Cardiac muscle cell (in vitro differentiated cells and primary cell): Measurements from ENCODE around the gene CACNA1E. TPM values are rescaled to one million over a fixed set of nuclear protein-coding genes. Genes with fewer than 3 reads are reported as not detected.

Experiments
- DNase-seq, 2 donors: peaks; one replicate each; pipeline versions ENCODE4 v3.0.0 to v3.0.0-alpha.2; 2010 to 2017; ENCODE audit warnings: low read depth in 1 of 2, low spot score in 1 of 2
- H3K27ac ChIP-seq: fragments of 200-600 bp; sonication (generic); 2 replicates; pipeline ENCODE4 v1.5.1; 2016
- H3K27me3 ChIP-seq: fragments of 200-600 bp; sonication (generic); 2 replicates; pipeline ENCODE4 v1.6.0; 2016; ENCODE audit warnings: control low read depth
- H3K36me3 ChIP-seq: fragments of 200-600 bp; sonication (generic); 2 replicates; pipeline ENCODE4 v1.5.1; 2016; ENCODE audit warnings: control low read depth
- H3K4me1 ChIP-seq: fragments of 200-600 bp; sonication (generic); 2 replicates; pipeline ENCODE4 v1.8.1; 2017; ENCODE audit warnings: low read depth, mild to moderate bottlenecking, mixed run types
- H3K4me3 ChIP-seq: fragments of 200-600 bp; sonication (generic); 2 replicates; pipeline ENCODE4 v1.5.1; 2016; ENCODE audit warnings: mild to moderate bottlenecking
- H3K9me3 ChIP-seq: fragments of 200-600 bp; sonication (generic); 2 replicates; pipeline ENCODE4 v1.5.1; 2017; ENCODE audit warnings: low read depth, mild to moderate bottlenecking, control low read depth
- polyA plus RNA-seq: library from polyadenylated mRNA; unstranded; fragments of >200 nt; fragmentation: Nextera tagmentation; extraction: Ambion mirVana; gene quantifications from 2 replicates; pipeline ENCODE4 v1.2.1, GENCODE V29; 2016
- total RNA-seq: library from RNA; depleted of rRNA; stranded (reverse); fragments of >200 nt; gene quantifications from 2 replicates; pipeline ENCODE4 v1.2.3, GENCODE V29; 2016
- TF ChIP-seq, protein P1 (sequence below): IDR thresholded peaks from 2 replicates; pipeline ENCODE4 v1.5.1; 2012; ENCODE audit warnings: low read depth, mild to moderate bottlenecking, low read length

The CACNA1E gene
- total and polyA plus RNA-seq, 2 experiments from 2014 or later: 0.36 TPM; not detected in 1

DNA sequence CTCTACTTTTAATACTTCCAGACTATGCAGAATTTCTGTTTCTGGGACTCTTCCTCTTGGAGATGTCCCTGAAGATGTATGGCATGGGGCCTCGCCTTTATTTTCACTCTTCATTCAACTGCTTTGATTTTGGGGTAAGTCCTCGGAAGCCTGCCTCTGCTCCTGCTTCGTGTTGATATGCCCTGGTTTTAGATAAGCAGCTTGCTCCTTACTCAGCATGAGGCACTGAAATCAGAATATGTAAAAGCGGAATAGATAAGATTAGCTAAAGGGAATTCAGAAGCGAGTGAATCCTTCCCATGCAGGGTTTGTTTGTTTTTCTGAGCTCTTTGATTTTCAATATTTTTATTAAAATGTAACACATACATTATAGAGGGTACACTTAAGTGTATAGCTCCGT, 234.7 kb downstream of the CACNA1E start:
- H3K27me3 ChIP-seq: no peaks in the 10 kb centered on the region
- no peak for DNase-seq
- H3K27ac ChIP-seq: no peak overlapping the region
- TF ChIP-seq, protein P1, sequence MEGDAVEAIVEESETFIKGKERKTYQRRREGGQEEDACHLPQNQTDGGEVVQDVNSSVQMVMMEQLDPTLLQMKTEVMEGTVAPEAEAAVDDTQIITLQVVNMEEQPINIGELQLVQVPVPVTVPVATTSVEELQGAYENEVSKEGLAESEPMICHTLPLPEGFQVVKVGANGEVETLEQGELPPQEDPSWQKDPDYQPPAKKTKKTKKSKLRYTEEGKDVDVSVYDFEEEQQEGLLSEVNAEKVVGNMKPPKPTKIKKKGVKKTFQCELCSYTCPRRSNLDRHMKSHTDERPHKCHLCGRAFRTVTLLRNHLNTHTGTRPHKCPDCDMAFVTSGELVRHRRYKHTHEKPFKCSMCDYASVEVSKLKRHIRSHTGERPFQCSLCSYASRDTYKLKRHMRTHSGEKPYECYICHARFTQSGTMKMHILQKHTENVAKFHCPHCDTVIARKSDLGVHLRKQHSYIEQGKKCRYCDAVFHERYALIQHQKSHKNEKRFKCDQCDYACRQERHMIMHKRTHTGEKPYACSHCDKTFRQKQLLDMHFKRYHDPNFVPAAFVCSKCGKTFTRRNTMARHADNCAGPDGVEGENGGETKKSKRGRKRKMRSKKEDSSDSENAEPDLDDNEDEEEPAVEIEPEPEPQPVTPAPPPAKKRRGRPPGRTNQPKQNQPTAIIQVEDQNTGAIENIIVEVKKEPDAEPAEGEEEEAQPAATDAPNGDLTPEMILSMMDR: no peak
- peaks cover 6% of the 10 kb centered on the region for H3K4me1 ChIP-seq
- H3K4me3 ChIP-seq: no peak overlapping the region
- H3K9me3 ChIP-seq: no peaks in the 10 kb centered on the region
- no peaks in the 10 kb centered on the region for H3K36me3 ChIP-seq

- H3K9me3 ChIP-seq: no peaks in the 10 kb centered on the region
- TF ChIP-seq, protein P1: no peak
- H3K27me3 ChIP-seq: no peaks in the 10 kb centered on the region
- H3K4me1 ChIP-seq: no peaks in the 10 kb centered on the region
- no peaks in the 10 kb centered on the region for H3K36me3 ChIP-seq
- DNase-seq: no peak
- no peak overlapping the region for H3K4me3 ChIP-seq
- no peak overlapping the region for H3K27ac ChIP-seq
Observed at GRCh38 chr1:181726320-181727012, 243.1 kb downstream of the CACNA1E start.

- TF ChIP-seq, protein P1: no peak
- peaks cover 1% of the 10 kb centered on the region for H3K27me3 ChIP-seq
- H3K4me3 ChIP-seq: no peak overlapping the region
- H3K4me1 ChIP-seq: no peaks in the 10 kb centered on the region
- H3K27ac ChIP-seq: no peak overlapping the region
- H3K9me3 ChIP-seq: no peaks in the 10 kb centered on the region
- DNase-seq: no peak
- H3K36me3 ChIP-seq: no peaks in the 10 kb centered on the region
Observed at GRCh38 chr1:181730606-181731005, 247.3 kb downstream of the CACNA1E start.

DNA sequence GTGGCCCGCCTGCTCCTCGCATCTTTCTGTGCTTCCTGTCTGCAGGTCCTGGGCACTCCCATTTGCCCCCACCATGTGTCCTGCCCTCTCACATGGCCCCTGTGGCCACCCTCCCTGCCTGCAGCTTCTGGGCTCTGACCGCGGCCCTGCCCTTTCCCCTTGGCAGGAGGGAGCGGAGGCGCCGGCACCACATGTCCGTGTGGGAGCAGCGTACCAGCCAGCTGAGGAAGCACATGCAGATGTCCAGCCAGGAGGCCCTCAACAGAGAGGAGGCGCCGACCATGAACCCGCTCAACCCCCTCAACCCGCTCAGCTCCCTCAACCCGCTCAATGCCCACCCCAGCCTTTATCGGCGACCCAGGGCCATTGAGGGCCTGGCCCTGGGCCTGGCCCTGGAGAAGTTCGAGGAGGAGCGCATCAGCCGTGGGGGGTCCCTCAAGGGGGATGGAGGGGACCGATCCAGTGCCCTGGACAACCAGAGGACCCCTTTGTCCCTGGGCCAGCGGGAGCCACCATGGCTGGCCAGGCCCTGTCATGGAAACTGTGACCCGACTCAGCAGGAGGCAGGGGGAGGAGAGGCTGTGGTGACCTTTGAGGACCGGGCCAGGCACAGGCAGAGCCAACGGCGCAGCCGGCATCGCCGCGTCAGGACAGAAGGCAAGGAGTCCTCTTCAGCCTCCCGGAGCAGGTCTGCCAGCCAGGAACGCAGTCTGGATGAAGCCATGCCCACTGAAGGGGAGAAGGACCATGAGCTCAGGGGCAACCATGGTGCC, 249.1 kb downstream of the CACNA1E start:
- H3K27ac ChIP-seq: no peak overlapping the region
- no peak overlapping the region for H3K4me3 ChIP-seq
- no peaks in the 10 kb centered on the region for H3K36me3 ChIP-seq
- no peaks in the 10 kb centered on the region for H3K4me1 ChIP-seq
- peaks cover 5% of the 10 kb centered on the region for H3K27me3 ChIP-seq
- no peaks in the 10 kb centered on the region for H3K9me3 ChIP-seq
- TF ChIP-seq, protein P1: no peak
- no peak for DNase-seq

DNA sequence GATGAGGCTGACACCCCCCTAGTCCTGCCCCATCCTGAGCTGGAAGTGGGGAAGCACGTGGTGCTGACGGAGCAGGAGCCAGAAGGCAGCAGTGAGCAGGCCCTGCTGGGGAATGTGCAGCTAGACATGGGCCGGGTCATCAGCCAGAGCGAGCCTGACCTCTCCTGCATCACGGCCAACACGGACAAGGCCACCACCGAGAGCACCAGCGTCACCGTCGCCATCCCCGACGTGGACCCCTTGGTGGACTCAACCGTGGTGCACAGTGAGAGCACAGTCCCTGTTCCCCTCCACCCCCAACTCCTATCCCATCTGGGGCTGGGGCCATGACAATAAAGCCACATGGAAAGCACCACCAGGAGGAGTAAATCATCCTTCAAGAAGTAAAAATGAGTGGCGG, 250.2 kb downstream of the CACNA1E start:
- H3K27ac ChIP-seq: no peak overlapping the region
- H3K9me3 ChIP-seq: no peaks in the 10 kb centered on the region
- H3K36me3 ChIP-seq: no peaks in the 10 kb centered on the region
- H3K4me1 ChIP-seq: no peaks in the 10 kb centered on the region
- TF ChIP-seq, protein P1: no peak
- no peak for DNase-seq
- no peak overlapping the region for H3K4me3 ChIP-seq
- H3K27me3 ChIP-seq: peaks cover 5% of the 10 kb centered on the region
